Stimulated activated CD8-positive, alpha-beta memory T cell treated with anti-CD3 and anti-CD28 coated beads, Interleukin-15, amount 100 ng/mL, for 4 hours (primary cell): Measurements from ENCODE around the gene DDR2.
"Not testable (repeated sequence)": the region's sequence is repeated elsewhere in the genome, so short reads cannot be mapped to it uniquely, and the experiment has no call there.

Experiments used
- DNase-seq, 2 donors: peaks; one replicate each; pipeline ENCODE4 v3.0.0-alpha.2; 2020; ENCODE audit warnings: low read depth in 2 of 2

DDR2 gene

DNA sequence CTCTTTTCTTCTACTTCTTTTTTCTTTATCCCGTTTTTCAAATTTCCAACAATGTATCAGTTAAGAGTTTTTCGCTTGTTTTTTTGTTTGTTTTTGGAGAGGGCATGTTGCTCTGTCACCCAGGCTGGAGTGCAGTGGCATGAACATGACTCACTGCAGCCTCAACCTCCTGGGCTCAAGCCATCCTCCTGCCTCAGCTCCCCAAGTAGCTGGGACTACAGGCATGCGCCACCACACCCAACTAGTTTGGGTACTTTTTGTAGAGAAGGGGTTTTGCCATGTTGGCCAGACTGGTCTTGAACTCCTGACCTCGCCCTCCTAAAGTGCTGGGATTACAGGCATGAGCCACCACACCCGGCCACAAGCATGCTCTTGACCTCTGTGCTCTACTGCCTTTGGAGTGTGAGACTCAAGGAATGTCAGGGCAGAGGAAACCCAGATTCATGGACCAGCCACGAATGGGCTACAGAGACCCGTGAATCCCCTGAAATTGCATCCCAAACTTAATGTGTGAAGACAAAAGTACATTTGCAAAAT, 93.1 kb downstream of the DDR2 start:
- DNase-seq = no peak

GRCh38 chr1:162726555-162726954, 94.3 kb downstream of the DDR2 start:
- DNase-seq = no peak

- DNase-seq = not testable (repeated sequence)
Measured at GRCh38 chr1:162727493-162727892, 95.2 kb downstream of the DDR2 start.

DNA sequence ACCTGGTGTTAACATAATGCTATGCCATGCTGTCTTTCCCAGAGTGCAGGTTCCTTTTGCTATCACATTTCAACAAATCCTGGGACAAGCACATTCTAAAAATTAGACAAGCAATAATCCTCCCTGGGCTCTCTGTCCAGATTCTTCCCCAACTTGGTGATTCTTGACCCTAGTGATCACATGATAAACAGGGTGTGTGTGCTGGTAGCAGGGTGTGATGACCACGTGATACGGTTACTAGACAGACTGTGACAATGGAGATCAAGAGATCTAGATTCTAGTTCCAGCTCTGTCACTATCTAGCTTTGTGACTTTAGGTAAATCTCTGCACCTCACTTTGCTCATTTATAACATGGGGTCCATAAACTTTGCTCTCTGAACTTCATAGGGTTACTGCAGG, 96.3 kb downstream of the DDR2 start:
- DNase-seq = no peak

GRCh38 chr1:162729195-162729774, 97.0 kb downstream of the DDR2 start:
- not testable (repeated sequence) for DNase-seq

GRCh38 chr1:162732094-162732493, 99.8 kb downstream of the DDR2 start:
- DNase-seq = no peak

DNA sequence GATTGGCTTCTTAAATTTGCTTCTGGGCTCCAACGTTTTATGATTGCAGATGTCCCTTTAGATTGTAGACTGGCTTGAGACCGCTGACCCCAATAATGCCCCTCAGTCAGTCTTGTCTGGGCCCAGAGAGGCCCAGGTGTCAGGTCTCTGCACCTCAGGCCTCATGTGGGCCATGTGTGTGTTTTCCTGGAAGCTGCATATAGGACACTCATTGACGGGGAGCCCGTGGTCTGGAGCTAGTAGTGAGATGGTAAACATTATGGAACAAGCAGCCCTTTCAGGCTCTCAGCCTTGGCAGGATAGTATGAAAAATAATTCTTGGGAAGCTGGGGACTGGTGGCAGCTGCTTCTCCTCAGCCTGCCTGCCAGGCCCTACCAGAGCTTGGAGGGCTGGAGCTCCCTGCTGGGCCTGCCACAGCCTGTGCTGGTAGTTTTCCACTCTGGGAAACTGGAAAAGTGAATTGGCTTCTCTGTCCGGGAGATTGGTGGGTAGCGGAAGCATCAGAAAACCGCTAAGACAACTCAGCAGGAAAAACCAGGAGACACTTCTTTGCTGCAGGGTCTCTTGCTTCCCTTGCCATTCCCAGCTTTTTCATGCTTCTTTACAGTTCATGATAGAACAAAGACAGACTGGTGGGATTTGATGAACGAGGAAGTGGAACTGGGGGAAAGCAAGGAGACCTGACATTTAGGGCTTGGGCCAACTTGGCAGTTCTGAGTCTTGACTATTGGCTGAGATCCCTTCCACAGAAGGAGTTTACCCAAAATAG, 100.5 kb downstream of the DDR2 start:
- no peak for DNase-seq

GRCh38 chr1:162733336-162733590, 101.0 kb downstream of the DDR2 start:
- DNase-seq = no peak

GRCh38 chr1:162734047-162734446, 101.8 kb downstream of the DDR2 start:
- no peak for DNase-seq

GRCh38 chr1:162736184-162736583, 103.9 kb downstream of the DDR2 start:
- no peak for DNase-seq

- no peak for DNase-seq
Measured at GRCh38 chr1:162736633-162737067, 104.4 kb downstream of the DDR2 start.

GRCh38 chr1:162740755-162741154, 108.5 kb downstream of the DDR2 start:
- DNase-seq = no peak

- DNase-seq = no peak
Measured at GRCh38 chr1:162741574-162741973, 109.3 kb downstream of the DDR2 start.

DNA sequence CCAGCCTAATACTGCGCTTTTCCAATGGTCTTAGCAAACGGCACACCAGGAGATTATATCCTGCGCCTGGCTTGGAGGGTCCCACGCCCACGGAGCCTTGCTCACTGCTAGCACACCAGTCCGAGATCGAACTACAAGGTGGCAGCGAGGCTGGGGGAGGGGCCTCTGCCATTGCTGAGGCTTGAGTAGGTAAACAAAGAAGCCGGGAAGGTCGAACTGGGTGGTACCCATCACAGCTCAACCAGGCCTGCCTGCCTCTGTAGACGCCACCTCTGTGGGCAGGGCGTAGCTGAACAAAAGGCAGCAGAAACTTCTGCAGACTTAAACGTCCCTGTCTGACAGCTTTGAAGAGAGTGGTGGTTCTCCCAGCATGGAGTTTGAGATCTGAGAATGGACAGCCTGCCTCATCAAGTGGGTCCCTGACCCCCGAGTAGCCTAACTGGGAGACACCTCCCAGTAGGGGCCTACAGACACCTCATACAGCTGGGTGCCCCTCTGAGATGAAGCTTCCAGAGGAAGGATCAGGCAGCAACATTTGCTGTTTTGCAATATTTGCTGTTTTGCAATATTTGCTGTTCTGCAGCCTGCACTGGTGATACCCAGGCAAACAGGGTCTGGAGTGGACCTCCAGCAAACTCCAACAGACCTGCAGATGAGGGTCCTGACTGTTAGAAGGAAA, 114.1 kb downstream of the DDR2 start:
- not testable (repeated sequence) for DNase-seq

GRCh38 chr1:162753001-162753658, 120.9 kb downstream of the DDR2 start:
- DNase-seq = no peak

DNA sequence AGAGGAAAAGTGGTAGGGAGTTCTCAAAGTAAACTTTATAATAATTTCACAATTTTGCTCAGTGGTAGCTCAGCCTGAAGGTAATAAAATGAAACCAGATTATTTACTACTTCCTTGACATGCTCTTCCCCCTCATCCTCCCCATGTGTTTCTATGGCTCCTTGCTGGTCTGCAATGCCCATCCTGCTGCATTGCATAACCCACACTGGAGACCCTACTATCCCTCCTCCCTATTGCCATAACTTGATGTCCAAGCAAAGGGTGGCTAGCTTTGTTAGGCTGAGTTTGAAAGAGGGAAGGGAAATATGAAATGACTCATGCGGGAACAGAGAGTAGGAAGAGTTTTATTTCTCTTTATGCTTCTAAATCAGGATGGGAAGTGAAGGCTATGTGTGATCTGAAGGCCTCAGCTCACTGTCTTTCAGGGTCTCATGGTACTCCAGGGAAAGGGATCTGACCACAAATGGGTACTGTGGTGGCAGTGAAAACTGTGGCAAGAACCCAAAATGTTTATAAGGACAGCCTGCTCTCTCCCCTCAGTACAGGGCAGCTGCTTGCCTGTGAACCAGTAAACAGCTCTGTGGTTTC, 121.8 kb downstream of the DDR2 start:
- no peak for DNase-seq

DNA sequence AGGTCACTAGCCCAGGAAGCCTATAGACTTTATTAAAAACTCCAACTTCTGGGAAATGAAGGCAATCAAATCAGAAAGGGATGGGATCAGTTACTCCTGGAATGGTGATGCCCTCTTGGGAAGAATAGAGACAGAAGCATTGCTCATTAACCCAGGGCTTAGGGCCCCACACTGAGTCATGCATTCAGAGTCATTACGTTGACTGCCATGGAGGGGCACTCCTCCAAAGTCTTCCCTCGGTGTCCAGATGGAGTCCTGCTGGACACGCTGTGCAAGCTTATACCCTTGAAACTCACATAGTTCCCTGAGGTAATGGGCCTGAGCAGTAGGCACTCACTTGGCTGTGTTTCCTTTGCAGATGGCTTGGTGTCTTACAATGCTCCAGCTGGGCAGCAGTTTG, 123.0 kb downstream of the DDR2 start:
- no peak for DNase-seq

DNA sequence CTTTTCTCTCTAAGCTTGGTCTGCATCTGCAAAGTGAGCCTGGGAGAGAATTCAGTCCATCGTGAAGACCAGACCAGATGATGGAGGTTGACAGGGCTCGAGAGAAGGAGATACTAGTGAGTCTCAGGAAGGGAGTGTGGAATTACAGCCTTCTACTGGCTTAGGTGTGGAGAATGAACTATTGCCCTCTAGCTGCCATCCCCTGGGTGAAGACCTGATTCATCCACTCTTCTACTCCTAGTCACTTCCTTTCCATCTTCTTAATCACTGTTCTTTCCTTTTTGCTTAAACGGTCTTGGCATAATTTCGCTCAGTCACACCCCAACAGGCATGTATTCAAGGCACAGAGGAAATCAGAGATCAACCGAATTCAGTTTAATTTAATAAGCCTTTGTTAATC, 124.3 kb downstream of the DDR2 start:
- no peak for DNase-seq

DNA sequence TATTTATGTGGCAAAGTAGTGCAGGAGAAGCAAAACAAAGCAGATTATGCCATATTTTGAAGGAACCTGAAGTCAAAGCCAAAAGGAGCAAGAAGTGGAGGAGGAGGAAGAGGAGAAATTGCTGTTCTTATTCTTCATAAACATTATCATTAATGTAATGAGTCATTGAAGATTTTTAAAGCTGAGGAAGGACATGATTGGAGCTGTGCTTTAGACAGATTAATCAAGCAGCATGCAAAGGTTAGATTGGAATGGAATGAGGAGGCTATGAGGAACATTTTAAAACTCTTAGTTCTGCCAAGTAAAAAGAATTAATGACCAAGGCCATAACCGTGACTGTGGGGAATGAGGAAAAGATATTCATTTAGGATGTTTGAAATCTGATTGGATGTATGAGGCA, 125.2 kb downstream of the DDR2 start:
- no peak for DNase-seq

DNA sequence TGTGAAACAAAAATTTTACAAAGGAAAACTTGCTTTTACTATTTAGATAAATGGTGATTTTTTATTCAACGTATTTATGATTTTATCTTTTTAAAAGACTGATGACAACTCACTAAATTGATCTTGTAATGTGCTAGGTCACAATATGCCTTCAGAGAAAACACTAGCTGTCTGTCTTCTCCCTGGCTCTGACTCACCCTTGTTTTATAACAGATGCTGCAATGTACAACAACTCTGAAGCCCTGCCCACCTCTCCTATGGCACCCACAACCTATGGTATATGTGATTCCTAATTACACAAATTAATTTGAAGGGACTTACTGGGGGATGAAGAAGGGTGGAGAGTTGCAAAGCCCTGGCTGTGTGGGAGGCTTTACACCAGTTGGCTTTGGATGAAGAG, 133.5 kb downstream of the DDR2 start:
- no peak for DNase-seq

GRCh38 chr1:162772571-162773154, 140.4 kb downstream of the DDR2 start:
- DNase-seq = no peak

GRCh38 chr1:162774007-162774406, 141.7 kb downstream of the DDR2 start:
- DNase-seq = no peak
